GM18520 (cell line): Measurements from ENCODE around the gene RANBP17.
"Not testable (repeated sequence)": the region's sequence is repeated elsewhere in the genome, so short reads cannot be mapped to it uniquely, and the experiment has no call there.

ENCODE experiments used
- ATAC-seq: cut with Tn5 transposase; IDR thresholded peaks from one replicate; pipeline ENCODE4 v1.9.1; 2021; ENCODE audit not compliant: unreplicated experiment

The RANBP17 gene

GRCh38 chr5:170861917-170862766 lies at the start of gene RANBP17:
TSS of gene RANBP17 (plus strand) at chr5:170862018.
- ATAC-seq: no peak

- no peak for ATAC-seq
These were observed 48.6 kb upstream of the RANBP17 start for GRCh38 chr5:170813231-170813630.

- ATAC-seq: no peak
These were observed 44.6 kb upstream of the RANBP17 start for GRCh38 chr5:170817195-170817594.

GRCh38 chr5:170818232-170818631 lies 43.6 kb upstream of the RANBP17 start:
- ATAC-seq: no peak

GRCh38 chr5:170819824-170820223 lies 42.0 kb upstream of the RANBP17 start:
- ATAC-seq: no peak

- no peak for ATAC-seq
These were observed 40.5 kb upstream of the RANBP17 start for GRCh38 chr5:170821257-170821800.

- no peak for ATAC-seq
These were observed 35.7 kb upstream of the RANBP17 start for GRCh38 chr5:170826117-170826516.

GRCh38 chr5:170832241-170832640 lies 29.6 kb upstream of the RANBP17 start:
- no peak for ATAC-seq

GRCh38 chr5:170833981-170834380 lies 27.8 kb upstream of the RANBP17 start:
- not testable (repeated sequence) for ATAC-seq

- no peak for ATAC-seq
These were observed 25.6 kb upstream of the RANBP17 start for GRCh38 chr5:170836226-170836625.

GRCh38 chr5:170843870-170844269 lies 17.9 kb upstream of the RANBP17 start:
- no peak for ATAC-seq

- ATAC-seq: no peak
These were observed 17.2 kb upstream of the RANBP17 start for GRCh38 chr5:170844651-170845050.

GRCh38 chr5:170846416-170846815 lies 15.4 kb upstream of the RANBP17 start:
- ATAC-seq: no peak

GRCh38 chr5:170846846-170847245 lies 15.0 kb upstream of the RANBP17 start:
- no peak for ATAC-seq

GRCh38 chr5:170848033-170848432 lies 13.8 kb upstream of the RANBP17 start:
- ATAC-seq: no peak

- no peak for ATAC-seq
These were observed 12.4 kb upstream of the RANBP17 start for GRCh38 chr5:170849374-170849773.

GRCh38 chr5:170854566-170854965 lies 7.3 kb upstream of the RANBP17 start:
- ATAC-seq: no peak

- no peak for ATAC-seq
These were observed 4.8 kb upstream of the RANBP17 start for GRCh38 chr5:170857066-170857465.

- ATAC-seq: no peak
These were observed 1.4 kb upstream of the RANBP17 start for GRCh38 chr5:170860415-170860814.

- no peak for ATAC-seq
These were observed 776 bp upstream of the RANBP17 start for GRCh38 chr5:170860818-170861666.

GRCh38 chr5:170861667-170861916 lies 226 bp upstream of the RANBP17 start:
- no peak for ATAC-seq

- no peak for ATAC-seq
These were observed 1.8 kb downstream of the RANBP17 start for GRCh38 chr5:170863646-170864045.
